Endometrium (tissue), 2 donors: ENCODE data around the gene LMF2.
"Not testable (repeated sequence)": the region's sequence is repeated elsewhere in the genome, so short reads cannot be mapped to it uniquely, and the experiment has no call there.

Experiments used
- FAIRE-seq: peaks from 2 replicates; lab custom pipeline; 2012; peaks lifted over from hg19 to GRCh38; lab: Jason Lieb, UNC
- donor health status: control.
- donor health status: control.

The LMF2 gene

GRCh38 chr22:50523806-50524675, 16.5 kb upstream of the LMF2 start:
- FAIRE-seq = no peak

DNA sequence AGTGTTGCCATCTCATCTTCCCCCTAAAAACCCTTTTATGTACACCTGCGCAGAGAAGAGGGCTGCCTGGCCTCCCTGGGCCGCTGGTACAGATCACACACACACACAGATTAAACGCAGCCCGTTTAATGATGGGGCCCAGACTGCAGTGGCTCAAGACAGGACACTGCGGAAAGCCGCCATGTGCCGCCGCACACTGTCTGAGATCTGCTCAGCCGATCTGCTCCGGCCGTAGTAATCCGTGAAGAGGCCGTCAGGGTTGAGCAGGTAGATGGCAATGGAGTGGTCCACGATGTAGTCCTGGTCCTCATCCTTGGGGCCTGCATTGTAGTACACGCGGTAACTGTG, 15.9 kb upstream of the LMF2 start:
- FAIRE-seq = no peak

- no peak for FAIRE-seq
Observed at GRCh38 chr22:50522806-50523438, 15.4 kb upstream of the LMF2 start.

GRCh38 chr22:50522208-50522805, 14.8 kb upstream of the LMF2 start:
- no peak for FAIRE-seq

GRCh38 chr22:50521710-50522109, 14.2 kb upstream of the LMF2 start:
- FAIRE-seq = no peak

GRCh38 chr22:50520826-50521453, 13.4 kb upstream of the LMF2 start:
- FAIRE-seq = no peak

- FAIRE-seq = not testable (repeated sequence)
Observed at GRCh38 chr22:50520184-50520583, 12.7 kb upstream of the LMF2 start.

GRCh38 chr22:50519151-50519550, 11.6 kb upstream of the LMF2 start:
- FAIRE-seq = no peak

DNA sequence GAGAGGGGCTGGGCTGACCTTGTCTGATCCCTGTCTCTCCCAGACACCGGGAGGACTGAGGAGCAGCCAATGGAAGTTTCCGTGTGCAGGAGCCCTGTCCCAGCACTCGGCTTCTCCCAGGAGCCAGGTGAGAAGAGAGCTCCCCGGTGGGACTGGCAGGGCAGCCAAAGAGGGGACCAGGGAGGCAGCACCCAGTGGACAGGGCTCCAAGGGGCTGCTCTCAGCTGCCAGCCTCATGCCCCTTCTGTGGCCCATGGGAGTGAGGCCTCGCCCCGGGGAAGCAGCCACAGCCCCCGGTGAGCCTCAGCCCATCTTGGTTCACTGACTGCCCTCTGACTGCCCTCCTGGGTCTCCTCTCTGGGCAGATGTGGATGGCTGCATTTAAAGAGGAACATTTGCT, 11.1 kb upstream of the LMF2 start:
- FAIRE-seq = no peak

GRCh38 chr22:50517495-50518260, 10.2 kb upstream of the LMF2 start:
- no peak for FAIRE-seq

GRCh38 chr22:50516891-50517290, 9.4 kb upstream of the LMF2 start:
- no peak for FAIRE-seq

GRCh38 chr22:50516068-50516467, 8.6 kb upstream of the LMF2 start:
- FAIRE-seq = no peak

GRCh38 chr22:50513175-50513574, 5.7 kb upstream of the LMF2 start:
- no peak for FAIRE-seq

GRCh38 chr22:50508897-50509296, 1.4 kb upstream of the LMF2 start:
- FAIRE-seq = no peak

DNA sequence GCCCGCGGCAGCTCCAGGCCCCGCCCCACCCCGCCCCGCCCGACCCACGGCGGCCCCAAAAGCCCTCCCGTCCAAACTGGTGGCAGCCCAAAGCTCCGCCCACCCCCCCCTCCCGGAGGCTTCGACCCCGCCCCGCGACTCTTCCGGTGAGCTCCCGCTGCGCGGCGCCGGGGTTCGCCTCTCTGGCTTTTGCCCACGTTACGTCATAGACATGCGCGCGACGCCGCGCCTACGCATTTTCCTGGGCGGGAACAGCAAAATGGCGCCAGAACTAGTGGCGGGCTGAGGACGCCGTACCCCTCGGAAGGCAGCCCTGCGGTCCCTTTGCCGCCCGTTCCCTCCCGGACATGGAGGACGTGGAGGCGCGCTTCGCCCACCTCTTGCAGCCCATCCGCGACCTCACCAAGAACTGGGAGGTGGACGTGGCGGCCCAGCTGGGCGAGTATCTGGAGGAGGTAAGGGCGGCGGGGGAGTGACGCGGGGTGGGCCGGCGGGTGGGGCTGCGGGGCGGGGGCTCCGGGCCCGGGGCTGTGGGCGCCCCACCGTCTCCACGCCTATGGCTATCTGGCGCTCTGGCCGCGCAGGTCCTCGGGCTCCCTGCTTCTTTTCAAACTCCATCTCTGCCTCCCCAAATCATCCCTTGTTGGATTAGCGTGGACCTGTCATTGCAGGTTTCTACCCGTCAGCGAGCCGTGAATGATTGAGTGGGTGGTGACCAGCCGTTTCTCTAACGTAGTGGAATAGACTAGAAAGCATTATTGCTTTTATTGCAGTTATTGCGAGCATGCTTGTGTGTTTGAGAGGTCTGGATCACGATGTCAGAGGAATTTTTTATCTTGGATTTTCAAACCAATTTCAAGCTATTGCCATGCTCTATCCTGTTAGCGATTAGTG, 736 bp upstream of the LMF2 start, which contains the start of gene NCAPH2:
Gene NCAPH2 (plus strand): TSS at position 234 of the 894 bp plus-strand sequence. CDS start 114 bp downstream, at position 348.
- no peak for FAIRE-seq

DNA sequence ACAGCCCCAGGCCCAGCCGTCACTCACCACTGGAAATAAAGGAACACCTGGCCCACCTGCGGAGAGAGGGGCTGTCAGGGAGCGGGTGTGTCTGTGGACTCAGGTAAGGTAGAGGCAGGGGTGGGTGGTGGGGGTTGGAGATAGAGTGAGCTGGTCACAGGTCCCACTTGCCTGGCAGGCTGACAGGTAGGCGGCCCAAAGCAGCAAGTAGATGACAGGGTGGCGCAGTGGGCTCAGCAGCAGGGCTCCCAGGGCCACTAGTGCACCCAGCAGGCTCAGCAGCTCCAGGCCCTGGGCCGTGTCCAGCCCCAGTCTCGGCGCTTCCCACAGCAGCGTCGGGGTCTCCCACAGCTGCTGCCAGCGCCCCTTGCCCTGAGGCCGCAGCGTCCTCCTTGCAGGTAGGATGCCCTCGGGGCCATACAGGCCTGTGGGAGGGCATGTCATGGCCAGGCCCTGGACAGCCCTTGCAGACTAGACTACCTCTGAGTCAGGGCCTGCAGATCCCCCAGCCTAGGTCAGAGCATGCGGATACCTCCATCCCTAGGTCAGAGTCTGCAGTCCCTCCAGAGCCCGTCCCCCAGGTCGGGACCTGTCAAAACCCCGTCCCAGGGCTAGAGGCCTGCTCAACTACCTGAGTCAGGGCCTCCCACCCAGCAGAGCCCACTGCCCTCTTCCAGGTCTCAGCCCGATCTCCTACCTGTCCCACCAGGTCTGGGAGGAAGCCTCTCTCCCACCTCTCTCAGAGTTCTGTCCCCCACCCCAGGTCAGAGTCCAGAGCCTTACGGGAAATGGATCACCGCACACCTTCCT, 686 bp downstream of the LMF2 start:
- no peak for FAIRE-seq

- FAIRE-seq = no peak
Observed at GRCh38 chr22:50505776-50506610, 1.5 kb downstream of the LMF2 start.

DNA sequence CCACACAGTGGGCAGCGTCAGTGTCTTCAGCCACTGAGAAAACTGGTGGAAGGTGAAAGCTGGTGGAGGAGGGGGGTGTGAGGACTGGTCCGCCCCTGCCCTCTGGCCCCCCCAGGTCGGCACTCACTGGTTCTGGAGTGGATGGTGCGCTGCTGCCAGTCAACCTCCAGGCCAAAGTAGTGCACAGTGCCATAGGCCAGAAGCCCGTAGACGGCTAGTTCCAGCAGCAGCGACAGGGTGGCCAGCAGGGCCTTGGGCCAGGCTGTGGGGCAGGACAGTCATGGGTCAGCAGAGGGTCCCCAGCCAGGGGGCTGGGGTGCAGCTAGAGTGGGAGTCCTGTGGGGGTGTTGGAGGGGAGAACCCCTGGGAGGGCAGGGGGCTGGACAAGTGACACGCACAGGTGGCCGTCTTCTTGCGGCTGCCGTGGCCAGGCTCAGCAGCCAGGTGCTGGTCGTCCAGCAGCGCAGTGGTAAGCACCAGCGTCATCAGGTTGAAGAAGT, 2.2 kb downstream of the LMF2 start:
- FAIRE-seq = no peak
